Psoas muscle (tissue), 8 donors: ENCODE results near the gene AKT2. TPM values are rescaled to one million over a fixed set of nuclear protein-coding genes. Genes with fewer than 3 reads are reported as not detected.
A peak's percentile ranks its signal among the peaks of the same experiment; 100 is the strongest.

ENCODE experiments used
- ATAC-seq, 4 donors: fragments of 200-7000 bp; cut with Tn5 transposase; one replicate each; pipeline ENCODE4 v1.9.1; 2020; ENCODE audit warnings: moderate library complexity in 3 of 4, mild to moderate bottlenecking in 2 of 4
- DNase-seq, 2 donors: peaks; one replicate each; pipeline ENCODE4 v3.0.0-alpha.2; 2020
- H3K27ac ChIP-seq: fragments of 200-600 bp; one replicate; pipeline ENCODE4 v1.8.0; 2022
- H3K27me3 ChIP-seq, 3 donors: fragments of 200-600 bp in 1 of 3; one replicate each; pipeline versions ENCODE4 v1.6.1 to v1.8.0; 2013 to 2022; ENCODE audit warnings: low read length in 2 of 3, mild to moderate bottlenecking in 2 of 3, moderate library complexity in 1 of 3; ENCODE audit not compliant: insufficient read depth in 3 of 3
- H3K36me3 ChIP-seq, 2 donors: fragments of 200-600 bp in 1 of 2; one replicate each; pipeline versions ENCODE4 v1.6.1 to v1.8.0; 2013 to 2022; ENCODE audit warnings: low read depth in 1 of 2, mild to moderate bottlenecking in 1 of 2, moderate library complexity in 1 of 2; ENCODE audit not compliant: insufficient read depth in 1 of 2
- H3K4me1 ChIP-seq: fragments of 200-600 bp; one replicate; pipeline ENCODE4 v1.8.0; 2022
- H3K4me3 ChIP-seq: fragments of 200-600 bp; one replicate; pipeline ENCODE4 v1.8.0; 2022; ENCODE audit warnings: mild to moderate bottlenecking
- H3K9me3 ChIP-seq: fragments of 200-600 bp; one replicate; pipeline ENCODE4 v1.8.0; 2022
- CTCF ChIP-seq: fragments of 200-600 bp; IDR thresholded peaks from one replicate; pipeline ENCODE4 v1.8.0; 2022; ENCODE audit warnings: antibody characterized with exemption
- WGBS, 3 donors: extraction: QIAGEN DNeasy Blood & Tissue Kit; methylation state at CpG; one replicate each; pipeline versions ENCODE4 v1.1.6 to v1.1.7; 2013; 5-methylcytosine and 5-hydroxymethylcytosine counted together
- intact Hi-C, 2 donors: fragments of 100-400 bp; cut with DNase I; formaldehyde crosslinking; loops; one replicate each; pipeline versions ENCODE4 v1.11.0 to v1.14.2; 2022
- polyA plus RNA-seq, 3 donors: library from polyadenylated mRNA; stranded (reverse); fragments of 200-250 nt; gene quantifications; one replicate each; pipeline ENCODE4 v1.2.3, GENCODE V29; 2013
- total RNA-seq, 4 donors: library from RNA; stranded (reverse); fragmentation: NEBNext Ultra II Directional in 2 of 4; extraction: Animal tissue kit (Norgen Biotek cat#: 25700) in 2 of 4; gene quantifications; one replicate each; pipeline versions ENCODE4 v1.2.1 to v1.2.4, GENCODE V29; 2021 to 2023
- donor health status: healthy with polysubstance abuse.
- donor health status: DM: no; HTN: no; CAD: no; lungs with moderate emphysema.
- donor health status: Bipolar disorder and iron deficiency.
- donor health status: healthy.
- donor health status: DM: yes; HTN: yes; CAD: no.
- donor health status: DM: no; HTN: no; CAD: no.
- donor health status: DM: no; HTN: no; CAD: no.
- donor health status: DM: yes; HTN: yes; CAD: no.

The AKT2 gene
- total and polyA plus RNA-seq, 7 donors = 81.8 to 194 (median 139) TPM

- peaks cover 89% of the 10 kb centered on the region for H3K4me1 ChIP-seq
- intact Hi-C loops = no loop called here
- WGBS, 3 donors = 20 to 37% (median 27%) methylated on average over 11 to 15 of the region's 15 CpGs
- TF ChIP-seq CTCF = no peak
- H3K27me3 ChIP-seq = no peaks in the 10 kb centered on the region
- ATAC-seq (peak; percentile 33 to 63 (median 50)), DNase-seq (peak; percentile 72 to 87)
- H3K9me3 ChIP-seq = no peaks in the 10 kb centered on the region
- H3K27ac ChIP-seq = peak overlapping the region; percentile 87
- peaks cover 0 to 8% of the 10 kb centered on the region in 2 donors for H3K36me3 ChIP-seq
- H3K4me3 ChIP-seq = peak overlapping the region; percentile 52
Observed at GRCh38 chr19:40279120-40279551, 6.0 kb downstream of the AKT2 start.

GRCh38 chr19:40278361-40279035 lies 6.6 kb downstream of the AKT2 start:
- peak overlapping the region; percentile 52 for H3K4me3 ChIP-seq
- H3K27ac ChIP-seq = peak overlapping the region; percentile 87
- intact Hi-C loops = no loop called here
- ATAC-seq (no peak), DNase-seq (no peak)
- no peak for TF ChIP-seq CTCF
- H3K27me3 ChIP-seq = no peaks in the 10 kb centered on the region
- peaks cover 0 to 8% of the 10 kb centered on the region in 2 donors for H3K36me3 ChIP-seq
- H3K9me3 ChIP-seq = no peaks in the 10 kb centered on the region
- H3K4me1 ChIP-seq = peaks cover 89% of the 10 kb centered on the region
- WGBS, 3 donors = 60 to 66% (median 63%) methylated on average over 16 of the region's 16 CpGs

GRCh38 chr19:40277356-40278059 lies 7.6 kb downstream of the AKT2 start:
- Histone ChIP-seq H3K9me3 (no peaks in the 10 kb centered on the region), H3K36me3 (peaks cover 0 to 10% of the 10 kb centered on the region in 2 donors), H3K27me3 (no peaks in the 10 kb centered on the region), H3K4me3 (no peak overlapping the region), H3K4me1 (peaks cover 89% of the 10 kb centered on the region), H3K27ac (peak overlapping the region; percentile 87)
- 81 to 84% (median 83%) methylated on average over 10 of the region's 10 CpGs for WGBS, 3 donors
- DNase-seq = no peak
- intact Hi-C loops = no loop called here
- no peak for TF ChIP-seq CTCF
- no peak for ATAC-seq

GRCh38 chr19:40274585-40275544 lies 10.3 kb downstream of the AKT2 start:
- Histone ChIP-seq H3K27me3 (no peaks in the 10 kb centered on the region), H3K9me3 (no peaks in the 10 kb centered on the region), H3K36me3 (peaks cover 0 to 7% of the 10 kb centered on the region in 2 donors), H3K27ac (peak overlapping the region; percentile 52), H3K4me3 (no peak overlapping the region), H3K4me1 (peaks cover 74% of the 10 kb centered on the region)
- intact Hi-C loops = no loop called here
- no peak for ATAC-seq
- TF ChIP-seq CTCF = no peak
- 67 to 75% (median 72%) methylated on average over 27 to 28 of the region's 28 CpGs for WGBS, 3 donors
- no peak for DNase-seq
